ENCODE results near the gene RHOXF2.
"Not testable (repeated sequence)": the region's sequence is repeated elsewhere in the genome, so short reads cannot be mapped to it uniquely, and the experiment has no call there.

Gene RHOXF2

GRCh38 chrX:120147537-120147936 is 10.9 kb upstream of the RHOXF2 start:
- TF ChIP-seq ZNF274 (IDR thresholded peaks at IDR 0.05; ENCODE audit: low read depth, low read length): no peak
- no peak overlapping the region for H3K4me3 ChIP-seq (ENCODE audit: low read length)

DNA sequence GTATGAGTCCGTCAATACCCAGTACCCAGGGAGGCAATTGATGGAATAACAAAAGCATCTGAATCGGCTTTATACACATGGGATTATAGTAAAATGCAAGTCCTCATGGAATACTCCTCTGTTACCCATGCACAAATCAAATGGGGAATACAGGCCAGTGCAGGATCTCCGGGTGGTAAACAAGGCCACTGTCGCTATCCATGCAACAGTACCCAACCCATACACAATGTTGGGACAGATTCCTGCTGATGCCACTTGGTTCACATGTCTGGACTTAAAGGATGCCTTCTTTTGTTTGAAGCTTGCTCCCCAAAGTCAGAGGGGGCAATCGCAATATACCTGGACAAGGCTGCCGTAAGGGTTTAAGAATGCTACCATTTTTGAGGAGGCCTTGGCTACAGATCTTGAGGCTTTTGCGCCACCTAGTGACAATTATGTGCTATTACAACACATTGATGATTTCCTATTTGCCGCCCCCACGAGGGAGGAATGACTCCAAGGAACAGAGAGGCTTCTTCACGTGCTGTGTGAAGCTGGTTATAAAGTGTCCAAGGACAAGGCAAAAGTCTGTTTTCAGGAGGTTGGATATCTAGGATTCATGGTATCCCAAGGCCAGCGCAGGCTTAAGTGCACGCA is 8.2 kb upstream of the RHOXF2 start:
- H3K4me3 ChIP-seq (ENCODE audit: low read length): not testable (repeated sequence)

GRCh38 chrX:120159086-120159485 is 673 bp downstream of the RHOXF2 start:
- not testable (repeated sequence) for H3K4me3 ChIP-seq (ENCODE audit: low read length)

DNA sequence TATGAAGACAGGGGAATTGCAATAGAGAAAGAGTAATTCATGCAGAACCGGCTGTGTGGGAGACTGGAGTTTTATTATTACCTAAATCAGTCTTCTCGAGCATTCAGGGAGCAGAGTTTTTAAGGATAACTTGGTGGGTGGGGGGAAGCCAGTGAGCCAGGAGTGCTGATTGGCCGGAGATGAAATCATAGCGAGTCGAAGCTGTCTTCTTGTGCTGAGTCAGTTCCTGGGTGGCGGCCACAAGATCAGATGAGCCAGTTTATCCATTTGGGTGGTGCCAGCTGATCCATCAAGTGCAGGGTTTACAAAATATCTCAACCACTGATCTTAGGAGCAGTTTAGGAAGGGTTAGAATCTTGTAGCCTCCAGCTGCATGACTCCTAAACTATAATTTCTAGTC is 34.8 kb downstream of the RHOXF2 start:
- not testable (repeated sequence) for H3K4me3 ChIP-seq (ENCODE audit: low read length)

- not testable (repeated sequence) for H3K4me3 ChIP-seq (ENCODE audit: low read length)
Observed at GRCh38 chrX:120193720-120194119, 35.3 kb downstream of the RHOXF2 start.

DNA sequence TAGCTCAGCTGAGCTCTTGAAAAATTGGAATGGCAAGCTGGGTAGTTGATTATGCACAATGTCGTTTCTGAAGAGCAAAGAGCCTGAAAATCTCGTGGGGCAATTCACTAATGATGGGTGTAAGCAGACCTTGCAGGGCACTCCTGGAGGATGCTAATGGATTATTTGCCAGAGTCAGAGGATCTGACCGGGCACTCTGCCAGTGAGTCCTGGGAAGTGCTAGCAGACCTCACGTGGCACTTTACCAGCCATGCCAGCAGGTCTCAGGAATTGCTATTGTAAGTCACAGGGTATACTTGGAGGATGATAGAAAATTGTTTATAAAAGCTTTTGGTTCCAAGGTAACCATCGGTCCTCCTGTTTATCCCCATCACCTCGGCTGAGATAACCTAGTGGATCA is 37.4 kb downstream of the RHOXF2 start:
- not testable (repeated sequence) for H3K4me3 ChIP-seq (ENCODE audit: low read length)

DNA sequence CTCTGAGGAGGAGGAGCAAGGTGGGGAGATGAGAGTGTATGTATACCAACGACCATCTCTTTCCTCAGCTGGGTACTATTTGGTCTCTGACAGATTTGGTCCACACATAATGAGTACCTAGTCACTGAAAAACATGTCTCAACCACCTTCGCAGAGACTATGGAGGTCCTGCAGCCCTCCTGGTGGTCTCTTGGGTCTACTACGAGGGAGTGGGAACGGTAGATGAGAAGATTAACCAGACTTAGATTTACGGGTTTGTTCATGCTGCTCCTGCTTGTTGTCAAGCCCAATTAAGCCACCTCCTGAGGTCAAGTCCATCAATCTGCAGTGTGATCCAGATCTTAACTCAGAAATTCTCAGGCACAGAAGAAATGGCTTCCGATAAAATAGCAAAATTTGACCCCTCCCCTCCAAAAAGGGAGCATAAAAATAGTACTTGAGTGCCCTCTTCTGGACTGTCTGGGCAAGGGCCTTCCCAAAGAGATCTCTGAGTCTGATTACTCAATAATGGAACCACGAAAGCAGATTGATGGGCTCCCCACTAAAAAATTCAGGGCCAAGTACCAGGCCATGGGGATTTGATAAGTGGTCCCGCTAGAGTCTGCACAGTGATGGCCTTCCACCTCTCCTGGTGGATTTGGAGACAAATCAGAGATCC is 38.3 kb downstream of the RHOXF2 start:
- not testable (repeated sequence) for H3K4me3 ChIP-seq (ENCODE audit: low read length)

- no peak overlapping the region for H3K4me3 ChIP-seq (ENCODE audit: low read length)
- TF ChIP-seq ZNF274 (IDR thresholded peaks at IDR 0.05; ENCODE audit: low read depth, low read length): no peak
Observed at GRCh38 chrX:120200851-120201250, 42.4 kb downstream of the RHOXF2 start.

GRCh38 chrX:120205816-120206753 is 47.7 kb downstream of the RHOXF2 start:
- no peak overlapping the region for H3K4me3 ChIP-seq (ENCODE audit: low read length)
- no peak for TF ChIP-seq ZNF274 (IDR thresholded peaks at IDR 0.05; ENCODE audit: low read depth, low read length)

DNA sequence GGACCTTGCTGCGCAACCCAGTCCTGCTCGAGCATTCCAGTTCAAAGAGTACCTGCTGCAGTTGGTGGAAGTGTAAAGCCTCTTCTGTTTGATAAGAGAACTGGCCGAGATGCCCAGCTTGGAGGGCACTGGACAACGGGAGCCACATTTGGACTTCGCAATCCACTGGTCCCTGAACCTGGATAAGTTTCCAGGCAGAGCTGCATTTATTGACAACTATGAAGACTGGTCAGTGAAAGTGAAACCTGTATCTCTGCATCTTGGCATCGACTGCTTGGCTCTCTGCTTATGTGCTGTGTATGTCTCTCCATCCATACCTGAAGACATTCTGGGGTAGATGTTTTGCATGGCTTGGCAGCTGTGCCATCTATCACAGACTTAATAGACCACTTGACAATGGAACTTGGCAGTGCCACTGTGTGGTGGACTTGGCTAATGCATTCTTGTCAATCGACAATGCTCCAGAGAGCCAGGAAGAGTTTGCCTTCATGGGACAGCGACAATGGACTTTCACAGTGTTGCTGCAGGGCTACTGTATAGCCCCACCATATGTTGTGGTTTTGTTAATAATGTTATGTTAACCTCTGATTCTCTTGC is 48.7 kb downstream of the RHOXF2 start:
- no peak overlapping the region for H3K4me3 ChIP-seq (ENCODE audit: low read length)
- TF ChIP-seq ZNF274 (IDR thresholded peaks at IDR 0.05; ENCODE audit: low read depth, low read length): no peak

DNA sequence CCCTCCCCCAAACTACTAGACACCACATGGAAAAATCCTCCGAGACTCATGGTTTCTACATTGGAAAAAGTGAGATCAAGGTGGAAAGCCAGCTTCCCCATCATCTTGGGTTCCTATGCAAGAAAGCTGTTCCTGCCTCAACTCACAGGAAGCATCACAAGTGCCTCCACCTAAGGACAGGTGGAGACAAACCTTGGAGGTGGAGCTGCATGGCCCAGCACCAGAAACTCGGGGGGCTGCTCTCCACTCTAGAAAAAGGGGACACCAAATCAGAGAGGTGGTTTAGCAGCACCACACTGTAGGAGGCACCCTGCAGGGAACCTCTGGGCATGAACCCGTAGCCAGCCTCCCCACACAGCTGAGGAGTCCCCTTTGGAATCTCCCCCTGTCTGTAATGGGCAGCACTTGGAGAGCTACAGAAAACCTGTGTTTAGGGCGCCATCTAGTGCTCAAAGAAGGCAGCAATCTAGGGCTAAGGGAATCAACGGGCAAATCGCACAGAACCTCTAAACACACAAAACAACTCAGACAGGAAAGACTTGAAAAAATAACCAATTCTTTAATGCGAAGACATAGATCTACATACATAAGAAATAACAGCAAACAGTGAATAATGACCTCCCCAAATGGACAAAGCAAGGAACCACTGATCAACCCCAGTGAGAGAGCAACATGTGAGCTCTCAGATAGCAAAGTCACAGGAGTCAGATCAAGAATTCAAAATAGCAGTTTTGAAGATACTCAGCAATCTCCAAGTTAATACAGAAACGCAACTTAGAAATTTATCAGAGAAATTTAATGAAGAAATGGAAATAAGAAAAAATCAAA is 55.2 kb downstream of the RHOXF2 start:
- H3K4me3 ChIP-seq (ENCODE audit: low read length): no peak overlapping the region
- TF ChIP-seq ZNF274 (IDR thresholded peaks at IDR 0.05; ENCODE audit: low read depth, low read length): no peak
